Neural progenitor cell (in vitro differentiated cells): ENCODE data around the gene LRRC52. TPM values are rescaled to one million over a fixed set of nuclear protein-coding genes. Genes with fewer than 3 reads are reported as not detected.

Experiments
- DNase-seq: peaks from one replicate; pipeline ENCODE4 v3.0.0-alpha.2; 2016; ENCODE audit warnings: low spot score
- H2AFZ ChIP-seq: fragments of 200-600 bp; sonication (generic); replicated peaks from 2 replicates; pipeline ENCODE4 v1.6.1; 2016; ENCODE audit warnings: antibody characterized with exemption
- H3F3A ChIP-seq: fragments of 200-600 bp; sonication (generic); 2 replicates; pipeline ENCODE4 v1.6.1; 2016; ENCODE audit warnings: antibody characterized with exemption, low read depth
- H3K27ac ChIP-seq: fragments of 200-600 bp; sonication (generic); 2 replicates; pipeline ENCODE4 v1.5.1; 2016; ENCODE audit warnings: mild to moderate bottlenecking
- H3K27me3 ChIP-seq: fragments of 200-600 bp; sonication (generic); 2 replicates; pipeline ENCODE4 v1.6.1; 2016; ENCODE audit warnings: mild to moderate bottlenecking, moderate library complexity
- H3K36me3 ChIP-seq: fragments of 200-600 bp; sonication (generic); 2 replicates; pipeline ENCODE4 v1.5.1; 2016
- H3K4me1 ChIP-seq: fragments of 200-600 bp; sonication (generic); 2 replicates; pipeline ENCODE4 v1.6.1; 2016; ENCODE audit warnings: mixed run types
- H3K4me2 ChIP-seq: fragments of 200-600 bp; sonication (generic); 2 replicates; pipeline ENCODE4 v1.6.1; 2016
- H3K4me3 ChIP-seq: fragments of 200-600 bp; sonication (generic); 2 replicates; pipeline ENCODE4 v1.5.1; 2016
- H3K79me2 ChIP-seq: fragments of 200-600 bp; sonication (generic); 2 replicates; pipeline ENCODE4 v1.6.1; 2016; ENCODE audit warnings: low read depth
- H3K9ac ChIP-seq: fragments of 200-600 bp; sonication (generic); 2 replicates; pipeline ENCODE4 v1.6.1; 2016
- H3K9me3 ChIP-seq: fragments of 200-600 bp; sonication (generic); 2 replicates; pipeline ENCODE4 v1.5.1; 2016; ENCODE audit warnings: low read depth
- H4K20me1 ChIP-seq: fragments of 200-600 bp; sonication (generic); 2 replicates; pipeline ENCODE4 v1.6.1; 2016; ENCODE audit warnings: low read depth
- H3K27ac Mint-ChIP-seq: 3 replicates; pipeline ENCODE4 v1.8.0; 2021; ENCODE audit warnings: mixed read lengths
- H3K27me3 Mint-ChIP-seq: 2 replicates; pipeline ENCODE4 v1.8.0; 2022; ENCODE audit warnings: low read depth, mild to moderate bottlenecking, inconsistent platforms, moderate library complexity, mixed read lengths; ENCODE audit not compliant: insufficient read depth
- H3K36me3 Mint-ChIP-seq: 3 replicates; pipeline ENCODE4 v1.8.0; 2021; ENCODE audit warnings: mixed read lengths
- H3K4me1 Mint-ChIP-seq: 3 replicates; pipeline ENCODE4 v1.8.0; 2021; ENCODE audit warnings: mixed read lengths
- H3K4me3 Mint-ChIP-seq: 3 replicates; pipeline ENCODE4 v1.8.0; 2021; ENCODE audit warnings: mild to moderate bottlenecking, moderate library complexity, mixed read lengths
- H3K9me3 Mint-ChIP-seq: 3 replicates; pipeline ENCODE4 v1.8.0; 2020; ENCODE audit warnings: mixed read lengths
- CTCF ChIP-seq: fragments of 200-600 bp; sonication (generic); IDR thresholded peaks from 2 replicates; pipeline ENCODE4 v1.5.1; 2017; ENCODE audit warnings: antibody characterized with exemption, mild to moderate bottlenecking
- EZH2 ChIP-seq: fragments of 200-600 bp; sonication (generic); IDR thresholded peaks from 2 replicates; pipeline ENCODE4 v1.6.1; 2017; ENCODE audit warnings: antibody characterized with exemption, mild to moderate bottlenecking, moderate library complexity
- EZH2phosphoT487 ChIP-seq: fragments of 200-600 bp; sonication (generic); IDR thresholded peaks from 2 replicates; pipeline ENCODE4 v1.6.1; 2017; ENCODE audit warnings: antibody characterized with exemption
- total RNA-seq: library from RNA; depleted of rRNA; stranded (reverse); fragments of >200 nt; gene quantifications from 2 replicates; pipeline ENCODE4 v1.2.3, GENCODE V29; 2015; ENCODE audit warnings: low replicate concordance

Gene LRRC52
- total RNA-seq, 1 donor from 2014 or later = not detected

DNA sequence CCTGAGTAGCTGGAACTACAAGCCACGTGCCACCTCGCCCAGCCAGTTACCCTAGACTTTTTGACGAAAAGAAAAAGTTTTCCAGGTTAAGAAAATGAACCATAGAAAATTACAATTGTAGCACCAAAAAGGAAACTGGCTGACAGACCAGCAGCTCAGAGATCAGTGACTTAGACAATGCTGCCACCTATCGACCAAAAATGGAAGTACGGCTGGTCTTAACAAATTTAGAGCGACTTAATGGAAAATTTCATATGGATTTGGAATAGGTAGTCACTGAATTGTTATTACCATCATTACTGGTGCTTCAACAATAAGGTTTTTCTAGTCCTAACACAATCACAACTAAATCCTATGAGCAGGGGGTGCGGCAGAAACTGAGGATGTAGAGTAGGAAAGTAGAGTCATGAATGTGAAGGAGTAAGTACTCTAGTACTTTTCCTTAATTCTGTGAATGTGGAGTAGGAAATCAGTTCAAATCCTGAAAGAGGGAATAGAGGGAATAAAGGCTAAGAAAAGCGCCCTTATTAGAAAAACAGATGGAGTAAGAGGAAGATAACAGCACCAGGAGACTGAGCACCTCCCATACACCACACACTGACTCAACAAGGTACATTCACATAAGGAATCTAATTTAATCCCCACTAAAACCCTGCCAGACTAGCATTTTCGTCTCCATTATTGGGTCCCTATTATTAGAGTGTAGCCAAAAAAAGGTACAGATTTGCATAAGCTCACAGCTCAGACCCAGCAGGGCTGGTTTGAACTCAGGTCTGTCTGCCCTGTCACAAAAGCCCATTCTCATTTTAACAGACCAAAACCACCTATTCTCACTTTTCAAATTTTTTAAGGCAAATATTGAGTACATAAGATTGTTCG is 49.4 kb downstream of the LRRC52 start:
- peaks cover 6% of the 10 kb centered on the region for H3K27me3 Mint-ChIP-seq
- H3F3A ChIP-seq = no peaks in the 10 kb centered on the region
- H2AFZ ChIP-seq = no peak overlapping the region
- H3K4me1 Mint-ChIP-seq = peaks cover 10% of the 10 kb centered on the region
- H3K27ac ChIP-seq = no peak overlapping the region
- H3K4me1 ChIP-seq = no peaks in the 10 kb centered on the region
- H3K9ac ChIP-seq = no peak overlapping the region
- DNase-seq = peak; percentile 75
- no peaks in the 10 kb centered on the region for H3K79me2 ChIP-seq
- H4K20me1 ChIP-seq = no peaks in the 10 kb centered on the region
- peaks cover 18% of the 10 kb centered on the region for H3K27me3 ChIP-seq
- H3K9me3 ChIP-seq = no peaks in the 10 kb centered on the region
- H3K4me2 ChIP-seq = no peak overlapping the region
- H3K4me3 Mint-ChIP-seq = no peak overlapping the region
- TF ChIP-seq EZH2phosphoT487 (no peak), CTCF (peak; percentile 92)
- no peaks in the 10 kb centered on the region for H3K9me3 Mint-ChIP-seq
- no peak overlapping the region for H3K4me3 ChIP-seq
- H3K27ac Mint-ChIP-seq = no peak overlapping the region
- H3K36me3 ChIP-seq = no peaks in the 10 kb centered on the region
- no peaks in the 10 kb centered on the region for H3K36me3 Mint-ChIP-seq

GRCh38 chr1:165595246-165595938 is 51.6 kb downstream of the LRRC52 start:
- Histone ChIP-seq H3F3A (peaks cover 13% of the 10 kb centered on the region), H3K79me2 (no peaks in the 10 kb centered on the region), H4K20me1 (no peaks in the 10 kb centered on the region), H3K36me3 (no peaks in the 10 kb centered on the region), H3K9me3 (no peaks in the 10 kb centered on the region), H2AFZ (no peak overlapping the region), H3K9ac (no peak overlapping the region), H3K27me3 (peaks cover 18% of the 10 kb centered on the region), H3K27ac (no peak overlapping the region), H3K4me2 (no peak overlapping the region), H3K4me1 (peaks cover 7% of the 10 kb centered on the region), H3K4me3 (no peak overlapping the region)
- Mint-ChIP-seq H3K27me3 (peaks cover 5% of the 10 kb centered on the region), H3K9me3 (no peaks in the 10 kb centered on the region), H3K27ac (no peak overlapping the region), H3K4me1 (peaks cover 26% of the 10 kb centered on the region), H3K4me3 (no peak overlapping the region), H3K36me3 (no peaks in the 10 kb centered on the region)
- no peak for TF ChIP-seq CTCF
- no peak for TF ChIP-seq EZH2
- TF ChIP-seq EZH2phosphoT487 = no peak
- DNase-seq = no peak

- H3F3A ChIP-seq = peaks cover 15% of the 10 kb centered on the region
- H3K9me3 Mint-ChIP-seq = no peaks in the 10 kb centered on the region
- no peak overlapping the region for H3K27ac ChIP-seq
- no peaks in the 10 kb centered on the region for H3K79me2 ChIP-seq
- peak overlapping the region; percentile 38 for H3K27ac Mint-ChIP-seq
- H3K36me3 Mint-ChIP-seq = no peaks in the 10 kb centered on the region
- peak overlapping the region; percentile 85 for H3K4me2 ChIP-seq
- peaks cover 32% of the 10 kb centered on the region for H3K4me1 Mint-ChIP-seq
- peak; percentile 97 for DNase-seq
- peaks cover 7% of the 10 kb centered on the region for H3K4me1 ChIP-seq
- no peaks in the 10 kb centered on the region for H3K9me3 ChIP-seq
- no peak for TF ChIP-seq EZH2phosphoT487
- TF ChIP-seq CTCF = no peak
- no peak for TF ChIP-seq EZH2
- peaks cover 18% of the 10 kb centered on the region for H3K27me3 ChIP-seq
- H4K20me1 ChIP-seq = no peaks in the 10 kb centered on the region
- H3K4me3 ChIP-seq = peak overlapping the region; percentile 61
- peak overlapping the region; percentile 14 for H3K9ac ChIP-seq
- peaks cover 3% of the 10 kb centered on the region for H3K27me3 Mint-ChIP-seq
- H3K4me3 Mint-ChIP-seq = peak overlapping the region; percentile 91
- peak overlapping the region; percentile 87 for H2AFZ ChIP-seq
- H3K36me3 ChIP-seq = no peaks in the 10 kb centered on the region
Observed at GRCh38 chr1:165597883-165598675, 54.3 kb downstream of the LRRC52 start.
